ENCODE results near the gene MAP1LC3B2.
A peak's percentile ranks its signal among the peaks of the same experiment; 100 is the strongest.

Gene MAP1LC3B2

DNA sequence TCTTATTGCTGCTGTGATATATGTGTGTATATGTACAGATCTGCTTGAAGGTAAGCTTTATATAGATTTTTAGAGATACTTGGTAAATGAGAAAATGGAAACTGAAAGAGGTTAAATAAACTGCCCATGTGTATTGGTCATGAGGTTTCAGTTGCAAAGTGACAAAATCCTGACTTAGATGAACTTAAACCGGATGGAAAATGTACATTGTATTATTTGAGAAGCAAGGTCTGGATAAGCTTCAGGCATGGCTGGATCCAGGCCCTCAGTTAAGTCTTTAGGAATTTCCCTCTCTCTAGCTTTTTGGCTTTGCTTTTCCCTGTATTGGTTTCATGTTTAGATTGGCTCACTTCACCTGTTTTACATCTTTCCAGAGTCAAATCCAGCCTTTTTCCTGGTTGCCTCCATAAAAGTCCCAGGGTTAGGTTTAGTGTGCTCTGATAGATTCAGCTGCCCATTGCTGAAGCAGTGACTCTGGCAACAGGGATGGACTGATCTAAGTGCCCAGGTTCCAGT lies 21.0 kb upstream of the MAP1LC3B2 start:
- DNase-seq (ENCODE audit: low read depth) = no peak

DNA sequence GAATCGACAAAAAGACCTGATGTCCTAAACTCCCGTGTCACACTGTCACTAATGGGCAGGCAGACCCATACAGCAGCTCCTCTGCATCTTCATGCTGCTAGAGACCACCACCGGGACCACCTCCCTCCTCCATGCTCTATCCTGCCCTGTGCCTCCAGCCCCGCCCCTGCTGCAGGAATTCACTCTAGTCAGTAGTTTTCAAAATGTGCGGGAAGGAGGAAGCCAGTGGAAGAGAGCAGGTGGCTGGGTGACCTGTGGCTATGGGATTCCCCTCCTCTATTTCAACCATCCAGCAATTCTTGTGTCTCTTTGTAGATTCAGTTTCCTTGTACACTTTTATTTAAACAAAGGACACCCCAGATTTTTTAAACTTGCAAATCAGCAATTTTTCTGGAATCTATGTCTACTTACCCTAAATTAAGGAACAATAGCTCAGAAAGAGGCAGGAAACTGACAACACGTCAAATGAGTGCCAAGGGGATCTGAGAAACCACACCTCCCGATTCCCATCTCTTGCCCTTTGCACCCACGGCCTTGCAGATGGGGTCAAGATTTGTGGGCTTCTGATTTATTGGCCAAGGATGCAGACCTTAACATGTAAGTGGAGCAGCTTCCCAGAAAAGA lies 20.4 kb upstream of the MAP1LC3B2 start:
- DNase-seq (ENCODE audit: low read depth) = no peak

DNA sequence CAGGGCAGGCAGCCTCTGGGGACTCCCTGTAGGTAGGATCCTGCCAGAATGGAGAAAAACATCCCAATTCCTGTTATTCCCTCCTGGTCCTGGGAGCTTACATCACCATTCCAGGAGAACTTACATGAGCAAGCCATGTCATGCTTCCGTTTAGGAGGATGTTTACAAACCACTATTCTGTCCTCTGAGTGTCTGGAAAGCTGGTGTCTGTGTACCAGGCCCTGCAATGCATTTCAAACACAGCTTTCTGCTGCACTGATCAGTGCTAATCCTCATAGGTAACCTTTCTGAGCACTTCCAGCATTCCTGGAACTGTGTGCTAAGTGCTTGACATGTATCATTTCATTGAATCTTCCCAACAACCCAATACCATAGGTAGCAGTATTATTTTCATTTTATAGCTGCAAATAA lies 19.8 kb upstream of the MAP1LC3B2 start:
- peak; percentile 47 for DNase-seq (ENCODE audit: low read depth)

DNA sequence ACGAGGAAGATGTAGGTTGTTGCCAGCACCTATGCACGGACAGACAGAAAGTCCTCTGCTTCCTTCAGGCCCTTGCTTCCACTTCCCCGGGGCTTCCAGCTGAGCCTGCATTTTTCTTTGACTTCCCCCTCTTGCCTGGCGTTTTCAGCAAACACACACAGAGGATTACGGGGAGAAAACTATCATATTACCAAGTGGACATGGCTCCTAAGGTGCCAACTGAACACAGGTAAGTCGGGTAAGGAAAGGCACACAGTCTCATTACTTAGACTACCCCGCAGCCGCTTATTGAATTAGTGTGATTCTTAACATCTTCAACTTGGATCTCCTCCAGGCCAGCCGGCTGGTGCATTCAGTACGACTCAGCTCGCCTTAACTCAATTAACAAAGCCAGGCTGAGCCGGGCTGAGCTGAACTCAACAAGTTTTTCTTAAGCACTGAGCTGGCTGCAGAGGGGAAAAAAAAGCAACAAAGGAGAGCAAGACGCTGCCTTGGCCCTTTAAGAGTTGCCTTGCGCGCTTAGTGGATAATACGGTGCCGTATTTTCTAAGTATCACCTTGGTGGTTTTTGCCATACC lies 19.2 kb upstream of the MAP1LC3B2 start:
- peak; percentile 39 for DNase-seq (ENCODE audit: low read depth)

DNA sequence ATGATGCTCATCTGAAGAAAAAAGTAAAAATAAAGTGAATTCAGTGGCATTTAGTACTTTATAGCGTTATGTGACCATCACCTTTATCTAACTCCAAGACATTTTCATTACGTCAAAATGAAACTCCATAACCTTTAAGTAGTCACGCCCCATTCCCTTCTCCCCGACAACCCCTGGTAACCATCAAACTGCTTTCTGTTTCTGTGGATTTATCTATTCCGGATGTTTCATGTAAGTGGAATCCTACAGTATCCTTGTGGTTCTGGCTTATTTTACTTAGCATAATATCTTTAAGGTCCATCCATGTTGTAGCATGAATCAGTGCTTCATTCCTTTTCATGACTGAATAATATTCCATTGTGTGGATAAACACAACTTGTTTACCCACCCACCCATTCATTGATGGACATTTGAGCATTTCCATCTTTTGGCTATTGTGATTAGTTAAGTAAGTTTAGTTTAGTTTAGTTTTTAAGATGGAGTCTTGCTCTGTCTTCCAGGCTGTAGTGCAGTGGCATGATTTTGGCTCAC lies 18.5 kb upstream of the MAP1LC3B2 start:
- peak; percentile 81 for DNase-seq (ENCODE audit: low read depth)

DNA sequence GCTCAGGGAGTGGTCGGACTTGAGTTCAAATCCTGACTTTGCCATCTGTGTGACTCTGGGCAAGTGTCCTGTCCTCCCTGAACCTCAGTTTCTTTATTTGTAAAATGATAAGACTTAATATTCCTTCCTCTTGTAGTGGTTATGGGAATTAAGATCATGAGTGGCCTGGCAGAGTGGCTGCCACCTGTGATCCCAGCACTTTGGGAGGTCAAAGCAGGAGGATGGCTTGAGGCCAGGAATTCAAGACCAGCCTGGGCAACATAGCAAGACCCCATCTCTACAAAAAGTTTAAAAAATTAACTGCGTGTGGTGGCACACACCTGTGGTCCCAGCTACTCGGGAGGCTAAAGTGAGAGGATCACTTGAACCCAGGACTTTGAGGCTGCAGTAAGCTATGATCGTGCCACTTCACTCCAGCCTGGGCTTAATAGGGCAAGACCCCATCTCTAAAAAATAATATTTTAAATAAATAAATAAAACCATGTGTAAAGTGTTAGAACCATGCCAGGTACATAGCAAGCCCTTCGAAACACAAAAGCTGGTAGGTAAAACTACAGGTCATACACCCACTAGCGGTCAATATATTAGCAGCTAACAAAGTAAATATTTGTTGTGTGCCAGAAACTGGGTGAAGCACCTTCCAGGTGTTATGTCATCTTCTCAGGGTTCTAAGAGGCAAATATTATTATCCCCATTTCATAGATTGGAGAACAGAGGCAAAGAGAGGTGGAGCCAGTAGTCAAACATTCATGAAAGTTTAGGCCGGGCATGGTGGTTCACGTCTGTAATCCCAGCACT lies 17.4 kb upstream of the MAP1LC3B2 start:
- no peak for DNase-seq (ENCODE audit: low read depth)

DNA sequence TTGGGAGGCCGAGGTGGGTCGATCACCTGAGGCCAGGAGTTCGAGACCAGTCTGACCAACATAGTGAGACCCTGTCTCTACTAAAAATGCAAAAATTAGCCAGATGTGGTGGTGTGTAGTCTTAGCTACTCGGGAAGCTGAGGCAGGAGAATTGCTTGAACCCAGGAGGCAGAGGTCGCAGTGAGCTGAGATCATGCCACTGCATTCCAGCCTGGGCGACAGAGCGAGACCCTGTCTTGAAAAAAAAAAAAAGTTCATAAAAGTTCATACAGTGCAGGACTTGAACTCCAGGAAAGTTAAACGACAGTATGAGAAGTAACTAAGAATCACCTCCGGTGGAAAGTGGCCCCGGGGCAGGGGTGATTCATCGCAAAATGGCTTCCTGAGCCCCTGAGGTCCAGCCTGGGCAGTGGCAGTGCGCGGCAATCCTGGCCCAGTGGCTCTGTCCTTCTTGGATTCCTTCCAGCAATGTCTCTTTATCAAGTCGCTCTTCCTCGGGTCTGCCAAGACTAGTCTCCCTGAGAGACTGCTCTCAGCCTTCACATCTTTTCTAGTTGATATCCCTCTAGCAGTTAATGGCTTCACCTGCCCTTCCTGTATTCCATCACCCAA lies 16.7 kb upstream of the MAP1LC3B2 start:
- DNase-seq (ENCODE audit: low read depth) = no peak

DNA sequence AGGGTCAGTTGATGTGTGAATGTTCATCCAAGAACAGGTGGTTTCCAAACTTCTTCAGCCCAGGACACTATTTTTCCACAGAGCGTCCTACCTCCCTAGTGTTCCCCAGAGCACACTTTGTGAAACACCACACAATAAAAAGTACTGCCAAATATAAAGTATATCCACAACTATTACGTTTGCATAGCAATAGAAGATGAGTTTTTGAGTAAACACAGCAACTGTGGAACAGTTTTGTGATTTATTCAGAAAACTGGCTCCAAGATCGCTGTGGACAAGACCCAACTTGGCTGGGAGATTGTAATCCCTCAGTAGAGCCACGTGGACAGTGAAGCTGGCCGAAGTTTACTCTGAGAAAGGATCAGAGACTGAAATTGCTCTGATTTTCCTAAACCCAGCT lies 14.5 kb upstream of the MAP1LC3B2 start:
- DNase-seq (ENCODE audit: low read depth) = no peak

DNA sequence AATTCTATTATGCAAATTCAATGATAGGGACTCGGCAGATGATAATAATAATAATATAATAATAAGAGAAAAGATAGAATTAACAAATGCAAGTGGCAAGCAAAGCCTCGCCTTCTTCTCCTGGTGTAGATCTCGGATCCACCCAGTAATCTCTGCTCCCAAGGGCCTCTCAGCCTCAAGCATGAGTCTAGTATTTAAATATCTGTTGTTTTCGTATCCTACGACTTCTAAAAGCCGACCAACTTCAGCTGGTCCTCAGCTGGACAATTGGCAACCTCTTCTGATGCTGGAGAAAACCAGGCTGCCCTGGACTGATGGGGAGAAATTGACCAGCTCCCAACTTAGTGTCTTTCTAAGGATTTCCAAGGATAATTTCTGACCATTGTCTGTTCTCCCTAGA lies 14.0 kb upstream of the MAP1LC3B2 start:
- no peak for DNase-seq (ENCODE audit: low read depth)

DNA sequence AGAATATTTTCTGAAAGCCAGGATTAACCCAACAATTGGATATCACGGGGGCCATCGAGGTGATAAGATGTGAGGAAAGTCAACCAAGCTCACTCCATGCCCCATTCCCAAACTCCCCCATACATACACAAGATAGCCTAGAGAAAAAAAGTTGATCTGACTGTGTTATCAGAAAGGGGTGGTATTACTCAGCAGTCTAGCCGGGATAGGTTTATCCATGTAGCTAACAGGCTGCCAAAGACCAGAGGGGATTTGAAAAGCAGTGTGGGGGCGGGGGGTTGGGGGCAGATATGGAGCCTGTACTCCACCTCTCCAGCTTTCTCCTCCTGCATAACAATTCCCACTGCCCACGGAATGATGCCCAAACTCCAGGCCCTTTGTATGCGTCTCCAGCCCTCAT lies 13.2 kb upstream of the MAP1LC3B2 start:
- no peak for DNase-seq (ENCODE audit: low read depth)

DNA sequence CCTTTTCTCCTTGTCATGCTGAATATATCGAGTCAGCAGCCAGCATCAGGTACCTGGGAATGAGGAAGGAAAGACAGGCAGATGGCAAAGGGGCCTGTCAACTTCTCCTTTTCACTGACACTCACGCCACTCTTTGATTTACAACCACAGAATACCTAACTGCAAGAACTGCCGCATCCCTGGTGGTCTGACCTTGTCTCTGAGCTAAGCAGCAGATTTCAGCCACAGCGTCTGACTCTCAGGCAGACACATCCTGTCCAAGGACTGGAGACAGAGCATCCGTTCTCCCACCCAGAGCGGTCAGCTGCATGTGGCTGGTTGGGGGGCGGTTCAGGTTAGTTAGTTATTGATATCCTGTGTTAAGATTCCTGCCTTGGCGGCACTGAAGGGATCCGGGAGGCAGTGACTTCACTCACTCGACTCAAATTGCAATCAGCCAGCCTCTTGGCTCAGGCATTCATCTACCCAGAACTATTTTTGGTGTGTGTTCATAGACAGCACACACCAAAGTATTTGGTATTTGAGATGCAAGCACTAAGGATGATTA lies 11.2 kb upstream of the MAP1LC3B2 start:
- no peak for DNase-seq (ENCODE audit: low read depth)

DNA sequence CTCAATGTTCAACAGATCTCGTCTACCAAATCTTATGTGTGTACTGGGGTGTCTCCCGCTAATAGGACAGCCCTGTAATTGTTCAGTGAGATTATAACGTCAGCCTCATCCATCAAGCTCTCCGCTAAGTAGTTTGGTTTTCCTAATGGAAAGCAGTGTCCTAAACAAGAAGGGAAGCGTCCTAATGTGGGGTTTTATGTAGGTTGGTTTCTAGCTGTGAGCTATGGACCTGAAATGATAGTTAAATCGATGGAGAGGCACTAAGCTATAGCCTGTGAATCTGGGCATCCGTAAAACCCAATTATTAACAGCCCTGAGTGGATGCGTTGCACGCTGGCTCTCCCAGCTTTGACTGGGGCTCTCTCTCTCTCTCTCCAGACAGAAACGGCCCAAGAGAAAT lies 9.2 kb upstream of the MAP1LC3B2 start:
- no peak for DNase-seq (ENCODE audit: low read depth)

DNA sequence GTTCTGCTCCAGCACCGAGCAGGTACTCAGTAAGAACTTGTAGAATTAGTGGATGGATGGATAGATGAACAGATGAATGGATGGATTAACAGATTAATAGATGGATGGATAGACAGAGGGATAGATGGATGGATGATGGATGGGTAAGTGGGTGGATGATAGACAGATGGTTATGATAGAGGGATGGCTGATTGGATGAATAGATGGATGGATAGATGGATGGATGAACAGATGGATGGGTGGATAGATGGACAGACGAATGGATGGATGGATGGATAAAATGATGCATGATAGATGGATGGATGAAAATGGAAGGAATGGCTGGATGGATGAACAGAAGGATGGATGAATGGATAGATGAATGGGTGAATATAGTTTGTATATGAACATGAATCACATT lies 8.0 kb upstream of the MAP1LC3B2 start:
- DNase-seq (ENCODE audit: low read depth) = no peak

DNA sequence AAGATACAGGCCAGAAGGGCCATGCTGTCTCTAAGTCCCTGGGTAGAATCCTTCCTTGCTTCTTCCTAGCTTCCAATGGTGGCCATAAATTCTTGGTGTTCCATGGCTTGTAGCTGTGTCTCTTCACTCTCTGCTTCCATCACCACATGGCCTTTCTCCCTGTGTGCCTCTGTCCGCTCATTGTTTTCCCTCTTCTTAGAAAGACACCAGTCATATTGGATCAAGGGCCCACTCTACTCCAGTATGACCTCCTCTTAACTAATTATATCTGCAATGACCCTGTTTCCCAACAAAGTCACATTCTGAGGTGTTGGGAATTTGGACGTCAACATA lies 7.6 kb upstream of the MAP1LC3B2 start:
- no peak for DNase-seq (ENCODE audit: low read depth)

DNA sequence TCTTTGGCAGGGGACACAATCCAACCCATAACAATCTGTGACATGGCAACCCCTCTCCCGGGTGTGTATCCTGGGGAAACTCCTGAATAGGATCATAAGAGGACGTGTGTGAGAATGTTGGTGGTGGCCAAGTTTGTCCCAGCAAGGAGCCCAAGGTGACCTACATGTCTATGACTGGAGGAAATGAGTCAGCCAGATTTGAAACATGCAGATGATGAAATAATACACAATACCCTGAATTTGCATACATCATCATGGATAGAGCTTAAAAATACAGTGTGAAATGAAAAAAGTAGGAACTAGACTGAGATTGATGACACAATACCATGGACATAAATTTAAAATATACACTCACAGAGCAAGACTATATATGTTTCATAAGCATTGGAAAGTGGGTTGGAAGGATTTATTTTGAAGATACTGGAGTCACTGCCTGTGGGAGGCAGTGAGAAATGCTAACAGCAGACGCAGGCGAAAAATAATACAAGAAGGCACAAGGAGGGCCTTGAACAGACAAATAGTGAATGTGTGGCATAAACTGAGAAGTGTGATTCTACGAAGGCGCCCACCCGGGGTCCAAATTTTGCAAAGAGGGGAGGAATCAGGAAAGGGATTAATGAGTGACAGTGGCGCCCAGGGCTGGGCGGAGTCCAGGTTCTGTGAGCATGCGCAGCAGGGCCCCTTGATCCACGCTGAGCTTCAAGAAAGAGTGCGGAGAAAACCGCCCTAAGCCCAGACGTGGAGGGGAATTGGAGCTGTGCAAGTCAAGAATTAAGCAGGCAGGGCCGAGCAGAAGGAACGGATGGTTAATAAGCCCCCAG lies 7.0 kb upstream of the MAP1LC3B2 start:
- peak; percentile 64 for DNase-seq (ENCODE audit: low read depth)

DNA sequence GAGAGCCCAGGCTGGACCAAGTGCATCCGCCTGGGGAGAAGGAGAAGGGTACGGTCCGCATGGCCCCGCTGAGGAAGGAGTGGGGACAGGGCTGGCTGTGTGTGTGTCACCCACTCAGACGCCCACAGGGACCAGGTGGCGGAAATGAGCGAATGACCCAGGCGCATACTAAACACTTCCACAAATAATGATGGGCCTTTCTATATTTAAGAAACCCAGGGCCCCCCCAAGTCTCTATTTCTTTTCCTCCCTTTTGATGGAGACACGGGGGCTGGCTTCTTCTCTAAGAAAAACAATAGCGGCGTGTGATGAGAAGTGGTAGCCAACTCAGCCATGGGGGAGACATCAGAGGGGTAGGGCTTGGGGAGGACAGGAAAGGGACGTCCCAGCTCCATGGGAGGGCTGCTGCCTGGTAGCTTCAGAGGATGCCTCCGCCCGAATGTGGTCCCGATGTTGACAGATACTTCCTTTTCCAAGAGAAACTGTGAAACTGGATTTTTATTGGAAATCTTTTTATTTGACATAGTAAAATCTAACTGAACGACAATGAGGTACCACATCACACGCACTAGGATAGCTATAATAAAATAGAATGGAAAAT lies 6.3 kb upstream of the MAP1LC3B2 start:
- no peak for DNase-seq (ENCODE audit: low read depth)

DNA sequence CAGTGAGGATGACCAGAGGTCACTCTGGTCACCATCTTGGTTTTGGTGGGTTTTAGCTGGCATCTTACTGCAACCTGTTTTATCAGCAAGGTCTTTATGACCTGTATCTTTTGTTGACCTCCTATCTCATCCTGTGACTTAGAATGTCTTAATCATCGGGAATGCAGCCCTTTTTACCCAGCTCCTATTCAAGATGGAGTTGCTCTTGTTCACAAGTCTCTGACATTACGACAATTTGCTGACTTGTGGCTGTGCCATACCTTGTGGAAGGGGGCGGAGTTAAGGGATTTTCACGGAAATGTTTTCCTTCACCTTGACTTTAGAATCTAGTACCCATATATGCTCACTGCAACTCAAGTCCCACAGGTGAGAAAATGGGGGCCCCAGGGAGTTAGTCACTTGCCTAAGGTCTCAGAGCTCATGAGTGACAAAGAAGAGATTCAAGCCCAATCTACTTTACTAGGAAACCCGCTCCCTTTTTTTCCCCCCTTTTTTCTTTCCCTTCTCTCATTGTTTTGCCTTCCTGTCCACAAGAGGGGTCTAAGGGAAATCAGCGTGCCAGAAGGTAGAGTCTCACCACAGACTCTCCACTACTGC lies 2.7 kb upstream of the MAP1LC3B2 start:
- DNase-seq (ENCODE audit: low read depth) = no peak

DNA sequence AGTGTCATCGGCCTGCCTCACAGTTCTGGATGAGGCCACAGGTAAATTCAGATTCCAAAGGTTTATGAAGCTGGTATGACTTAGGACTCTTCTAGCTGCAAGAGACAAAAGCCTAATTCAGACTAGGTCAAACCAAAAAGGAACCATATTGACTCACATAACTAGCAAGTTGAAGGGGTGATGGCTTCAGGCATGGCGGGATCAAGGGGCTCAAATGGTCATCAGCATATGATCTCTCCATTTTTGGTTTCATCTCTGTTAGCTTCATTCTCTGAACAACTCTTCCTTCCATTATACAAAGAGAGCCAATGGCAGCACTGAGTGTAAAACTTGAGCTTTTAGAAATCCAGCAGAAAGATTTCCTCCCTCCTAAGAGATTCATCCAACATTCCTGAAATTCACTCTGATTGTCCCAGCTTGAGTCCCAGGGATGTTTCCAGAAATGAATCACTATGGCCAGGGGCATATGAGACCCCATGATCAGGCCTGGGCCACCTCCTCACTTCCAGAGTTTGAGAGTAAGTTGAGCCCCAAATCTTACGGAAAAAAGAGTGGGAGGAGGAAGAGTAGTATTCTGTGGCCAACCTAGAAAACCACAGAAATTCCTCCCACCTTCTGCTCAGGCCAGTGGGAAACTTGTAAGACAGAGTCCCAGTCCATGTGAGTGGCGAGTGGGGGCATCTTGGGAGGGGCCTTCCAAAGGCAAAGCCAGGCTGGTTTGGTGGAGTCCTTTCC lies 2.0 kb upstream of the MAP1LC3B2 start:
- DNase-seq (ENCODE audit: low read depth) = peak; percentile 73

DNA sequence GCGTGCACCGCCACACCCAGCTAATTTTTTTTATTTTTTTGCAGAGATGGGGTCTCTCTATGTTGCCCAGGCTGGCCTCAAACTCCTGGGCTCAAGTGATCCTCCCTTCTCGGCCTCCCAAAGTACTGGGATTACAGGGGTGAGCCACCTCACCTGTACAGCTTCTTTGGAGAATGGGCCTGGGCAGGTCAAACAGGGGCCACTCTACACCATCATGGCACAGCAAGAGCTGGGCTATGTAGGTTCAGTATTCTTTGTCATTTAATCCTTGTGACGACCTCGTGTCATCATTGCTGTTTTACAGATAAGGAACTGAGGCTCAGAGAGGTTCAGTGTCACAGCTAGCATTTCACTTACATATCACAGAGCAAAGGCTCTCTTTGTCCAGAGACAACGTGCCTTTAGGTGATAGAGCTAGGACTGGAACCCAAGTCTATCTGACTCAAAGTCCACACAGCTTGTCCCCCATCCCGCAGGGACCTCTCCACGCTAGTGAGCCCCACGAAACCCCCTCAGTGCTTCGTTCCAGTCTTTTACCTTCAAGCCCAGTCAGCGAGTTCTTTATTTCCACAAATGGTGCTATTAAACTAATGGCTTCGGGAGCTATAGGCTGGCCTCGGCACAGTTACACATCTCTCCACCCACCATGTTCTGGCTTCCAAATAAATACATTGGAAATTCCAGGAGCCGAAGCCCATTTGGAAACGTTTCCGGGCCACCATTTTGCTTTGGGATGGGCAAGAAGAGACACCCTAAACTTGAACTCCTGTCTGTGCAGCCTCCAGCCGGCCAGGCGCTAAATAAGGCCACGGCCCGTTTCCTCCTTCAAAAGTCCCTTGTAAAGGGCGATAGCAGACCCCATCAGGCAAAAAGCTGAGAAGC lies 660 bp upstream of the MAP1LC3B2 start:
- DNase-seq (ENCODE audit: low read depth) = no peak

Data from amniotic epithelial cell (primary cell).